Bronchial epithelial cell (primary cell): ENCODE data around the gene OR1I1. TPM values are rescaled to one million over a fixed set of nuclear protein-coding genes. Genes with fewer than 3 reads are reported as not detected.

ENCODE experiments used
- DNase-seq: peaks from one replicate; pipeline ENCODE4 v3.0.0-alpha.2; 2010; ENCODE audit warnings: low read depth
- FAIRE-seq: peaks from 2 replicates; lab custom pipeline; 2011; peaks lifted over from hg19 to GRCh38; lab: Jason Lieb, UNC
- H3K27me3 ChIP-seq: 2 replicates; pipeline ENCODE4 v1.5.1; 2011; ENCODE audit warnings: low read length; ENCODE audit not compliant: control insufficient read depth, insufficient read depth
- H3K36me3 ChIP-seq: 2 replicates; pipeline ENCODE4 v1.5.1; 2011; ENCODE audit warnings: low read length; ENCODE audit not compliant: control insufficient read depth, insufficient read depth
- H3K4me3 ChIP-seq: 2 replicates; pipeline ENCODE4 v1.5.1; 2011; ENCODE audit warnings: mild to moderate bottlenecking, low read depth, low read length, control low read depth
- CTCF ChIP-seq: IDR thresholded peaks from 2 replicates; pipeline ENCODE4 v1.5.1; 2011; ENCODE audit warnings: mild to moderate bottlenecking, moderate library complexity, low read length, control low read depth, inconsistent platforms; ENCODE audit not compliant: insufficient read depth, severe bottlenecking
- total RNA-seq: library from RNA; depleted of rRNA; stranded (reverse); fragments of >200 nt; gene quantifications from 2 replicates; pipeline ENCODE4 v1.2.1, GENCODE V29; 2014

The OR1I1 gene
- total RNA-seq, 1 donor from 2014 or later, result not detected

GRCh38 chr19:15128162-15128770, 46.3 kb downstream of the OR1I1 start:
- FAIRE-seq (no peak), DNase-seq (no peak)

GRCh38 chr19:15129856-15130585, 48.0 kb downstream of the OR1I1 start:
- FAIRE-seq, result peak; percentile 88
- no peaks in the 10 kb centered on the region for H3K27me3 ChIP-seq
- no peaks in the 10 kb centered on the region for H3K36me3 ChIP-seq
- DNase-seq, result peak; percentile 86
- no peak overlapping the region for H3K4me3 ChIP-seq
- no peak for TF ChIP-seq CTCF

More at GRCh38 chr19:15128162-15128770, 46.3 kb downstream of the OR1I1 start:
- H3K27me3 ChIP-seq, result no peaks in the 10 kb centered on the region
- H3K4me3 ChIP-seq, result no peak overlapping the region
- H3K36me3 ChIP-seq, result peaks cover under 1% of the 10 kb centered on the region
- no peak for TF ChIP-seq CTCF

GRCh38 chr19:15136234-15136954, 54.4 kb downstream of the OR1I1 start:
- Histone ChIP-seq H3K27me3 (no peaks in the 10 kb centered on the region), H3K36me3 (no peaks in the 10 kb centered on the region), H3K4me3 (no peak overlapping the region)
- DNase-seq (peak; percentile 68), FAIRE-seq (peak; percentile 40)
- TF ChIP-seq CTCF, result no peak

- Histone ChIP-seq H3K27me3 (no peaks in the 10 kb centered on the region), H3K4me3 (no peak overlapping the region), H3K36me3 (no peaks in the 10 kb centered on the region)
- no peak for TF ChIP-seq CTCF
- FAIRE-seq (no peak), DNase-seq (peak; percentile 26)
Measured at GRCh38 chr19:15137777-15138176, 55.8 kb downstream of the OR1I1 start.

GRCh38 chr19:15138427-15138826, 56.4 kb downstream of the OR1I1 start:
- Histone ChIP-seq H3K36me3 (no peaks in the 10 kb centered on the region), H3K27me3 (no peaks in the 10 kb centered on the region), H3K4me3 (no peak overlapping the region)
- FAIRE-seq, result no peak
- TF ChIP-seq CTCF, result no peak
- DNase-seq, result no peak
